T-cell (primary cell): ENCODE results near the gene ADCY5. TPM values are rescaled to one million over a fixed set of nuclear protein-coding genes. Genes with fewer than 3 reads are reported as not detected.

Experiments
- ATAC-seq, 4 experiments: fragments of 200-7000 bp in 3 of 4; fragments of 150-1000 bp in 1 of 4; cut with Tn5 transposase; replicated peaks in 1 of 4; 1 replicate in 3 of 4; 2 replicates in 1 of 4; pipeline ENCODE4 v1.10.0; 2021; ENCODE audit warnings: moderate library complexity in 3 of 4, mild to moderate bottlenecking in 2 of 4, moderate number of reproducible peaks in 1 of 4
- CTCF ChIA-PET, 2 donors: fragments of 300-600 bp; sonication (Branson Sonifier 250); formaldehyde crosslinking; loops; one replicate each; lab custom pipeline; 2022; ENCODE audit warnings: antibody characterized with exemption in 2 of 2; lab: Charles Lee
- POLR2A ChIA-PET, 2 donors: fragments of 300-600 bp; sonication (Branson Sonifier 250); formaldehyde crosslinking; loops; one replicate each; lab custom pipeline; 2022; ENCODE audit warnings: antibody characterized with exemption in 2 of 2; lab: Charles Lee
- DNase-seq, 35 experiments: peaks; one replicate each; pipeline versions ENCODE4 v3.0.0 to v3.0.0-alpha.2; 2013 to 2023
- H3K27ac ChIP-seq: one replicate; pipeline ENCODE4 v1.5.1; 2013; ENCODE audit warnings: low read length
- H3K27me3 ChIP-seq, 2 experiments: replicated peaks in 1 of 2; 1 replicate in 1 of 2; 2 replicates in 1 of 2; pipeline versions ENCODE4 v1.6.1 to v1.7.0; 2013; ENCODE audit warnings: low read length in 1 of 2, mixed read lengths in 1 of 2; ENCODE audit not compliant: control insufficient read depth in 2 of 2, insufficient read depth in 2 of 2; ENCODE audit errors: extremely low read depth in 1 of 2
- H3K36me3 ChIP-seq, 2 donors: 1 replicate in 1 of 2; 2 replicates in 1 of 2; pipeline versions ENCODE4 v1.6.1 to v1.7.0; 2013; ENCODE audit warnings: low read length in 1 of 2; ENCODE audit not compliant: control insufficient read depth in 2 of 2, insufficient read depth in 1 of 2; ENCODE audit errors: extremely low read depth in 1 of 2
- H3K4me1 ChIP-seq, 2 experiments: 1 replicate in 1 of 2; 2 replicates in 1 of 2; pipeline versions ENCODE4 v1.6.1 to v1.7.0; 2013; ENCODE audit warnings: low read length in 2 of 2, mixed read lengths in 1 of 2; ENCODE audit not compliant: insufficient read depth in 2 of 2, control insufficient read depth in 1 of 2; ENCODE audit errors: extremely low read depth in 1 of 2
- H3K4me3 ChIP-seq, 2 donors: 1 replicate in 1 of 2; 2 replicates in 1 of 2; pipeline versions ENCODE4 v1.5.1 to v1.7.0; 2013; ENCODE audit warnings: mild to moderate bottlenecking in 2 of 2, low read length in 1 of 2, moderate library complexity in 1 of 2; ENCODE audit not compliant: control insufficient read depth in 1 of 2; ENCODE audit errors: extremely low read depth in 1 of 2
- H3K9me3 ChIP-seq: 2 replicates; pipeline ENCODE4 v1.7.0; 2013
- H3K27ac Mint-ChIP-seq, 2 donors: one replicate each; pipeline ENCODE4 v1.8.0; 2020 to 2021; ENCODE audit warnings: mild to moderate bottlenecking in 2 of 2, mixed read lengths in 2 of 2
- H3K27me3 Mint-ChIP-seq, 2 donors: one replicate each; pipeline ENCODE4 v1.8.0; 2021 to 2022; ENCODE audit warnings: mixed read lengths in 2 of 2
- H3K36me3 Mint-ChIP-seq: one replicate; pipeline ENCODE4 v1.8.0; 2021; ENCODE audit warnings: mixed read lengths
- H3K4me1 Mint-ChIP-seq, 3 donors: one replicate each; pipeline ENCODE4 v1.8.0; 2020 to 2022; ENCODE audit warnings: mixed read lengths in 3 of 3, mild to moderate bottlenecking in 1 of 3
- H3K4me3 Mint-ChIP-seq, 3 donors: one replicate each; pipeline ENCODE4 v1.8.0; 2020 to 2022; ENCODE audit warnings: mild to moderate bottlenecking in 3 of 3, mixed read lengths in 3 of 3, moderate library complexity in 3 of 3
- H3K9me3 Mint-ChIP-seq, 3 donors: one replicate each; pipeline ENCODE4 v1.8.0; 2020 to 2022; ENCODE audit warnings: mixed read lengths in 3 of 3
- WGBS: methylation state at CpG from one replicate; pipeline ENCODE4 v1.1.5; 2013; ENCODE audit warnings: missing lambda C conversion rate; ENCODE audit not compliant: insufficient coverage; 5-methylcytosine and 5-hydroxymethylcytosine counted together
- total RNA-seq, 35 experiments: library from RNA in 6 of 35; stranded (reverse) in 6 of 35; fragments of 120-200 nt in 1 of 35; gene quantifications; one replicate each; pipeline versions ENCODE4 v1.2.1 to v1.2.4 and lab custom pipeline; 2013 to 2026

The ADCY5 gene
- total RNA-seq, 5 donors from 2014 or later (not counting 1 experiment from before 2014, with no cell fraction given): 0.23 TPM; not detected in 4

DNA sequence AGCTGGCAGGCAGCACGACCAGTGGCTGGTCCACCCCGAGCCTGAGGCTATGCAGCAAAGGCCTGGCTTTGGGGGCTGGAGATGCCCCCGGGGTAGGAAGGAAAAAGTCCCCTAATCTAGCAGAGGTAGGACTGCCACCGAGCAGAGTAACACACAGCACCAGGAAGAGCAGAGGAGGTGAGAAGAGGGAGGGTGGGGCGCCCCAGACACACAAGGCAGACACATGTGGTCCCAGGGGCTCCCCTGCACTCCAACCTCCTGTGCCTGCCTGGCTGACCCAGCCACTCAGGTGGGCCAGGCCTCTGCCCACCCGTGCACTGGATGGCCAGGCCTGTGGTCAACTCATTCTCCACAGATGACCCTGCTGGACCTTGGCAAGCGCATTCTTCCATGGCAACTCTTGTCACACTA, 112.4 kb downstream of the ADCY5 start:
- ChIA-PET CTCF (no interaction called here), POLR2A (interaction anchor here in 1 of 2 donors (0.7 kb wide), 1 partner anchor 8 kb away, joined by 7 read pairs; no protein-coding TSS in a partner anchor)
- H3K36me3 ChIP-seq: no peaks in the 10 kb centered on the region
- Mint-ChIP-seq H3K4me1 (peaks cover 6 to 9% (median 7%) of the 10 kb centered on the region in 3 donors), H3K27me3 (no peaks in the 10 kb centered on the region), H3K36me3 (no peaks in the 10 kb centered on the region), H3K4me3 (no peak overlapping the region), H3K9me3 (no peaks in the 10 kb centered on the region), H3K27ac (no peak overlapping the region)
- H3K4me3 ChIP-seq: no peak overlapping the region
- DNase-seq (no peak), ATAC-seq (no peak)
- 80% methylated on average over 4 of the region's 7 CpGs for WGBS
- H3K27ac ChIP-seq: no peak overlapping the region
- no peaks in the 10 kb centered on the region for H3K9me3 ChIP-seq
- peaks cover 0 to 2% of the 10 kb centered on the region in 2 experiments for H3K27me3 ChIP-seq
- H3K4me1 ChIP-seq: peaks cover 0 to 8% of the 10 kb centered on the region in 2 experiments

DNA sequence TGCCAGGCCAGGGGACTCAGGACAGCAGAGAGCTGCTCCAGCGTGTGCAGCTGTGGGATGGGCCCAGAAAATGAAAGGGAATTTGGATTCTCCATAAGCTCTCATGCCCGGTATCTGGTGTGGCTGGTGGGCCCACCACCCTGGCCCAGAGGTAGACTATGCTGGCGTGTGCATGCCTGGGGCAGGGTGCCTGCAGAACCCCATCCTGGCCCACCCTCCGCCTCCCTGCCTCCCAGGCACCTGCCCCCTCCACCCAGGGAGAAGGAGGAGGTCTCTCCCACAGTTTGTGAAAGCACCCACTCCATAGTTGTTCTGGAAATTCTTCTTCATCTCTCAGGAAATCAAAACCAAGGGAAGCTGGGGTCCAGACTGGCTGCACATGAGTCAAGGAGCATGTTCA, 112.9 kb downstream of the ADCY5 start:
- Mint-ChIP-seq H3K27ac (no peak overlapping the region), H3K9me3 (no peaks in the 10 kb centered on the region), H3K4me3 (no peak overlapping the region), H3K4me1 (peaks cover 6 to 9% (median 7%) of the 10 kb centered on the region in 3 donors), H3K27me3 (no peaks in the 10 kb centered on the region), H3K36me3 (no peaks in the 10 kb centered on the region)
- peaks cover 0 to 2% of the 10 kb centered on the region in 2 experiments for H3K27me3 ChIP-seq
- H3K36me3 ChIP-seq: no peaks in the 10 kb centered on the region
- H3K4me3 ChIP-seq: no peak overlapping the region
- DNase-seq: no peak
- WGBS: 85% methylated on average over 3 of the region's 4 CpGs
- POLR2A ChIA-PET: interaction anchor here in 1 of 2 donors (0.7 kb wide), 1 partner anchor 8 kb away, joined by 7 read pairs; no protein-coding TSS in a partner anchor
- no peaks in the 10 kb centered on the region for H3K9me3 ChIP-seq
- CTCF ChIA-PET: no interaction called here
- no peak overlapping the region for H3K27ac ChIP-seq
- H3K4me1 ChIP-seq: peaks cover 0 to 8% of the 10 kb centered on the region in 2 experiments
- ATAC-seq: no peak

DNA sequence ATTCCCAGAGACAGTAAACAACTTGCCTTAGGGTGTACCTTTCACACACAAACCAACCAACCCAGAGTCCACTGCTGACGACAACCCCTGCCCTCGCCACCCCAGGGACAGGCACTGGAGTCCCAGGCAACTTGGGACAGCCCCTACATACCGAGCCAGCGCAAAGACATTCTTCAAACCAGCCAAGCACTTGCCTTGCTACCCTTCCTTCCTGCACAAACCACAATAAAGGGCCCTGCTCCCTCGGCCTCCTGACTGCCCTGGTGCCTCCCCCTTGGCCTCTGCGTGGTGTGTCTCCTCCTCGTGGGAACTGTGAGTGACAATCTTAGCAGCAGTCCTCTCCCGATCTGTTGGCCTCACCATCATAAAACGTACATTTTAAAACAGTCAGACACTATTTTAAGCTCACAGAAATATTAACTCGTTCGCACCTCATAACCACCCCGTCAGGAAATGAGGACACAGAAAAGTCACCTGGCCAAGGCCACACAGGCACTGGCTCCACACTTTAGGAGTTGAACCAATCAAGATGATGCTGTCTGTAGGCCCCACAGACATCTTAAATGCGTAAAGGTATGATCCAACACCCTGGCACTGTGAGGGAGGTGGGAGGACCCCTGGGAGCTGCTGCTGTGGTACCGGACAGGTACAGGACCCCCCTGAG, 113.8 kb downstream of the ADCY5 start:
- H3K9me3 Mint-ChIP-seq: no peaks in the 10 kb centered on the region
- no peaks in the 10 kb centered on the region for H3K36me3 Mint-ChIP-seq
- DNase-seq (peak in 1 of 35 experiments; percentile 14), ATAC-seq (no peak)
- H3K27ac Mint-ChIP-seq: no peak overlapping the region
- H3K4me1 Mint-ChIP-seq: peaks cover 6 to 9% (median 7%) of the 10 kb centered on the region in 3 donors
- H3K9me3 ChIP-seq: no peaks in the 10 kb centered on the region
- ChIA-PET CTCF (no interaction called here), POLR2A (no interaction called here)
- peaks cover 0 to 6% of the 10 kb centered on the region in 2 experiments for H3K27me3 ChIP-seq
- H3K27me3 Mint-ChIP-seq: no peaks in the 10 kb centered on the region
- 12% methylated on average over 13 of the region's 14 CpGs for WGBS
- H3K4me3 Mint-ChIP-seq: no peak overlapping the region
- H3K36me3 ChIP-seq: no peaks in the 10 kb centered on the region
- H3K27ac ChIP-seq: no peak overlapping the region
- peaks cover 0 to 8% of the 10 kb centered on the region in 2 experiments for H3K4me1 ChIP-seq
- H3K4me3 ChIP-seq: no peak overlapping the region

GRCh38 chr3:123334056-123334455, 114.8 kb downstream of the ADCY5 start:
- Histone ChIP-seq H3K4me3 (no peak overlapping the region), H3K36me3 (no peaks in the 10 kb centered on the region), H3K27ac (no peak overlapping the region), H3K27me3 (peaks cover 0 to 6% of the 10 kb centered on the region in 2 experiments), H3K4me1 (peaks cover 0 to 8% of the 10 kb centered on the region in 2 experiments), H3K9me3 (no peaks in the 10 kb centered on the region)
- DNase-seq (no peak), ATAC-seq (no peak)
- POLR2A ChIA-PET: no interaction called here
- Mint-ChIP-seq H3K36me3 (no peaks in the 10 kb centered on the region), H3K9me3 (no peaks in the 10 kb centered on the region), H3K4me3 (no peak overlapping the region), H3K27ac (no peak overlapping the region), H3K4me1 (peaks cover 6 to 9% (median 7%) of the 10 kb centered on the region in 3 donors), H3K27me3 (no peaks in the 10 kb centered on the region)
- WGBS: 95% methylated on average over 6 of the region's 7 CpGs
- CTCF ChIA-PET: no interaction called here

DNA sequence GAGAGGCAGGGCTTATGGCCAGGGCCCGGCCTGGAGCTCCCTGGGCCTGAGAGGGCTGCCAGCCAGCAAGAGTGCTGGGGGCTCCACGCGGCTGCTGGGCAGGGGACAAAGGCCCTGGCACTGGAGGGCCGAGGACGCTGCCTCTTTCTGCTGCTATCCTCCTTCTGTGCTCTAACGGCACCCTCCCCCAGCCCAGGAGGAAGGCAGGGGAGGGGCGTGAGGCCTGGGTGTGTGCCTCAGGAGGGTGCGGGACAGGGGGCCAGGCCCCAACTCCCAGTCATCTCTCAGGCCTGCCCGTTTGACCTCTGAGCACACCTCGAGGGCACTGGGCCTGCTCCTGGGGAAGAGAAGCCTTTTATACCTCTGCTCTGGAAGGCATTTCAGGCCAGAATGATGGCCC, 115.5 kb downstream of the ADCY5 start:
- Histone ChIP-seq H3K27ac (no peak overlapping the region), H3K36me3 (no peaks in the 10 kb centered on the region), H3K4me1 (peaks cover 0 to 11% of the 10 kb centered on the region in 2 experiments), H3K27me3 (peaks cover 0 to 10% of the 10 kb centered on the region in 2 experiments), H3K9me3 (no peaks in the 10 kb centered on the region), H3K4me3 (no peak overlapping the region)
- POLR2A ChIA-PET: no interaction called here
- DNase-seq: no peak
- CTCF ChIA-PET: interaction anchor here in 1 of 2 donors (1.6 kb wide), 1 partner anchor 225 kb away, joined by 4 read pairs; no protein-coding TSS in a partner anchor
- no peaks in the 10 kb centered on the region for H3K9me3 Mint-ChIP-seq
- H3K27ac Mint-ChIP-seq: no peak overlapping the region
- H3K36me3 Mint-ChIP-seq: no peaks in the 10 kb centered on the region
- no peak for ATAC-seq
- WGBS: 78% methylated on average over 8 of the region's 10 CpGs
- no peaks in the 10 kb centered on the region for H3K27me3 Mint-ChIP-seq
- peaks cover 6 to 9% (median 7%) of the 10 kb centered on the region in 3 donors for H3K4me1 Mint-ChIP-seq
- no peak overlapping the region for H3K4me3 Mint-ChIP-seq

- POLR2A ChIA-PET: no interaction called here
- Histone ChIP-seq H3K27me3 (peaks cover 0 to 17% of the 10 kb centered on the region in 2 experiments), H3K4me1 (peaks cover 0 to 11% of the 10 kb centered on the region in 2 experiments), H3K27ac (no peak overlapping the region), H3K9me3 (no peaks in the 10 kb centered on the region), H3K4me3 (no peak overlapping the region), H3K36me3 (no peaks in the 10 kb centered on the region)
- Mint-ChIP-seq H3K36me3 (no peaks in the 10 kb centered on the region), H3K27ac (no peak overlapping the region), H3K9me3 (no peaks in the 10 kb centered on the region), H3K4me1 (peaks cover 6 to 9% (median 7%) of the 10 kb centered on the region in 3 donors), H3K4me3 (no peak overlapping the region), H3K27me3 (peaks cover 0 to 2% of the 10 kb centered on the region in 2 donors)
- ATAC-seq (no peak), DNase-seq (no peak)
- WGBS: 95% methylated on average over 9 of the region's 15 CpGs
- CTCF ChIA-PET: interaction anchor here (1.1 to 1.6 kb wide), 3 partner anchors 226 to 229 kb away, joined by 3 to 4 read pairs (median 4); no protein-coding TSS in a partner anchor
Measured at GRCh38 chr3:123332124-123332641, 116.7 kb downstream of the ADCY5 start.
